HG03066 (cell line): ENCODE data around the gene DNAH6.

Experiments
- ATAC-seq: cut with Tn5 transposase; IDR thresholded peaks from one replicate; pipeline ENCODE4 v1.9.1; 2021; ENCODE audit warnings: low read depth; ENCODE audit not compliant: unreplicated experiment

DNAH6 gene

GRCh38 chr2:84628486-84628885 is 112.2 kb downstream of the DNAH6 start:
- ATAC-seq = no peak

- no peak for ATAC-seq
Observed at GRCh38 chr2:84629550-84629949, 113.3 kb downstream of the DNAH6 start.

DNA sequence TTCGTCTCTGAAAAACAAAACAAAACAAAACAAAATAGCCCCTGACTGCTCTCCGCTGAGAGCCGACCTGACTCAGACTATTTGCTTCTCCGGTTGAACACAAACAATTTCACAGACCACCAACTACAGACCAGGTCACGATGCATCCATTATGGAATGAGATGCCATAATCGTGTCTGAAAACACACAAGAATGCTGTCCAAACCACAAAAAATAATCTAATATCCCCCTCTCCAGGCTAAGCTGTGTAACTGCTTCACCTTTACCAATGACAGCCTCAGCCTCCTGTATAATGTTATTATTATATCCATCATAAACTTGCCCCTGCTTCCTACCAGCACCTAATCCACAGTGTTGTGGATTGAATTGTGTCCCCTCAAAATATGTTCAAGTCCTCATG is 114.7 kb downstream of the DNAH6 start:
- ATAC-seq = no peak

GRCh38 chr2:84631985-84632384 is 115.7 kb downstream of the DNAH6 start:
- no peak for ATAC-seq

DNA sequence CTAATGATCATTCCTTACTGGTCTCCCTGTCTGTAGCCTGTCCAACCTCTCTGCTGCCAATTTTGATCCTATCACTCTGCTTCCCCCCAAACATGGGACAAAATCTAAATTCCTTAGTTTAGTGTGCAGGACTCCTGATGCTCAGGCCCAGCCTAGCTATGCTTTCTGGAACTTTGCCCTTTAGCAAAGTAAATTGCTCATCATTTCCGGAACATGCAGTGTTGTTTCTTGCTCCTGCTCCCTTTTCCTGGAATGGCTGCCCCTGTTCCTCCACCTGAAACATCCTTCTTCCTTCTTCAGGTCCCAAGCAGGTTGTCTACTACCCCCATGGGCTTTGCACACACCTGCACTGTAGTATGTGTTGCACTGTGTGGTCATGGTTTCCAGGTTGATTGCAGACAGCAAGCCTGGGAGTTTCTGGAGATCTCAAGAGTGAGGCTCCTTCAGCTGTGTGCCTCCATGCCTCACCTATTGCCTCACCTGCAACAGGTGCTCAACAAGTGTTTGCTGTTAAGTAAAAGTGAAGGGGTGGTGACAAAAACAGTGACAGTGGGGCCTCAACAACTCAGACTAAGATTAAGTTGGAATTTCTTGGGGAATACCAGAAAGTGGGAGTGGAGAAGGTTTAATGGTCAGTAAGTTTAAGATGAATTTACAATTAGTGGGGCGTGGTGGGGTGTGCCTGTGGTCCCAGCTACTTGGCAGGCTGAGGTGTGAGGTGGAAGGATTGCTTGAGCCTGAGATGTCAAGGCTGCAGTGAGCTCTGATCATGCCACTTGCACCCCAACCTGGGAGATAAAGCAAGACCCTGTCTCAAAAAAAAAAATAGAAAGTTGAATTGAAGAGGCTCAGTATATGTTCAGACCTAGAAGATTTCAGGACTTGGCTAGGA is 120.0 kb downstream of the DNAH6 start:
- ATAC-seq = no peak

DNA sequence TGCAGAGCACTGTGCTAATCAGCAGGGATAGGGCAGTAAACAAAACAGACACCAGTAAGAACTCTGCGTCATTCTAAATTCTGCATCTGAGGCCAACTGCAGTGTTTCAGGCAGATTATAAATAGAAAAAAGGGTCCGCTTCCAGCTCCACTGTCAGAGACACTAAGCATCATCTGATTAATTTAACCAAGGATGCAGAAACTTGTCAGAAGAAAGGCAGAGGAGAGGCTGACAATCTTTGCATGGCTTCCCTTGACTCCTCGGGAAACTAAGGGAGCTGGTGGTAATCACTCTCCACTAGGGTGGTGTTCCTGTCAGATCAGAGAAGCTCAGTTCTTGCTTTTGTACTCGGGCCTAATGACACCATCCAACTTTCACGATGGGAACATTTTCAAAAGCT is 123.5 kb downstream of the DNAH6 start:
- no peak for ATAC-seq

GRCh38 chr2:84640411-84640810 is 124.1 kb downstream of the DNAH6 start:
- ATAC-seq = no peak

- ATAC-seq = no peak
Observed at GRCh38 chr2:84641021-84641420, 124.7 kb downstream of the DNAH6 start.

DNA sequence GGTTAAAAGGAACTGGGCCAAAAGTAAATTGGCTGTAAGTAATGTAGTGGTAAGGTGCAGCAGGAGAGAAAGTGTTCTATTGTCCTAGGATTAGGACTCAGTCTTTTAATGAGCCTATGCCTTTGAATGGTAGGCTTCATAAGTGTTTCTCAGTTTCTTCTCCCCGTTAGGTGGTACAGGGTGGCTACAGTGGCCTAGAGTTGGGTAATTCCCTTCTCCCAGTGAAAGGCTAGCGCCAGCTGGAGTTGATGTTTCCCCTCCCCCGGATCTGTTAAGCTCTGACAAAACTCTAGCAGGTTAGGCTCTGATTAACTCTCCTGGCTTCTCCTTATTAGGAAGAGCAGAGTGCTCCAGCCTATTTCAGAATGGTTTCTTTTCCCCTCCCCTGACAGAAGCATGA is 127.7 kb downstream of the DNAH6 start:
- no peak for ATAC-seq

GRCh38 chr2:84646514-84646913 is 130.2 kb downstream of the DNAH6 start:
- no peak for ATAC-seq

DNA sequence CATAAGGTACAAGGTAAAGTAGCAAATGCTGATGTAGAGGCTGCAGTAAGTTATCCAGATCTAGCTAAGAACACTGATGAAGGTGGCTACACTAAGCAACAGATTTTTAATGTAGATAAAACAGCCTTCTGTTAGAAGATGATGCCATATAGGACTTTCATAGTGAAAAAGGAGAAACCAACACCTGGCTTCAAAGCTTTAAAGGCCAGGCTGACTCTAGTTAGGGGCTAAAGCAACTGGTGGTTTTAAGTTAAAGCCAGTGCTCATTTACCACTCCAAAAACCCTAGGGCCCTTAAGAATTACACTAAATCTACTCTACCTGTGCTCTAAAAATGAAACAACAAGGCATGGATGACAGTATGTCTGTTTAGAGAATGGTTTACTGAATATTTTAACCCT is 131.0 kb downstream of the DNAH6 start:
- ATAC-seq = no peak

- no peak for ATAC-seq
Observed at GRCh38 chr2:84649058-84649457, 132.8 kb downstream of the DNAH6 start.

DNA sequence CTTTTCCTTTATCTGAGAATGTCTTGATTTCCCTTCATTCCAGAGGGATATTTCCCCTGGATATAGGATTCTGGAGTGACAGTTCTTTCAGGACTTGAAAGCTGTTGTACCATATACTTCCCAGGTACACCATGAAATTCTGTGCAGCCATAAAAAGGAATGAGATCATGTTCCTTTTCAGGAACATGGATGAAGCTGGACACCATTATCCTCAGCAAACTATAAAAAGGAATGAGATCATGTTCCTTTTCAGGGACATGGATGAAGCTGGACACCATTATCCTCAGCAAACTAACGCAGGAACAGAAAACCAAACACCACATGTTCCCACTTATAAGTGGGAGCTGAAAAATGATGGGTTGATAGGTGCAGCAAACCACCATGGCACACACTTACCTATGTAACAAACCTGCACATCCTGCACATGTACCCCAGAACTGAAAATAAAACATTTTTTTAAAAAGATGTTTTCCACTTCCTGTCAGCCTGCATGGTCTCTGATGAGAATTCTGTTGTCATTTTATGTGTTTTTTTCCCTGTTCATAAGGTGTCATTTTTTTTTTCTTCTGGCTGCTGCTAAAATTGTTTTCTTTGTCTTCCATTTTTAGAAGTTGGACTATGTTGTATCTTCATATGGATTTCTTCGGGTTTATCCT is 133.3 kb downstream of the DNAH6 start:
- ATAC-seq = no peak

- ATAC-seq = no peak
Observed at GRCh38 chr2:84652431-84652830, 136.1 kb downstream of the DNAH6 start.

GRCh38 chr2:84653302-84653701 is 137.0 kb downstream of the DNAH6 start:
- ATAC-seq = no peak

GRCh38 chr2:84654414-84654813 is 138.1 kb downstream of the DNAH6 start:
- ATAC-seq = no peak

GRCh38 chr2:84669122-84669521 is 152.8 kb downstream of the DNAH6 start:
- no peak for ATAC-seq

GRCh38 chr2:84674099-84674498 is 157.8 kb downstream of the DNAH6 start:
- no peak for ATAC-seq

GRCh38 chr2:84674586-84674985 is 158.3 kb downstream of the DNAH6 start:
- no peak for ATAC-seq

GRCh38 chr2:84676295-84676694 is 160.0 kb downstream of the DNAH6 start:
- ATAC-seq = no peak

DNA sequence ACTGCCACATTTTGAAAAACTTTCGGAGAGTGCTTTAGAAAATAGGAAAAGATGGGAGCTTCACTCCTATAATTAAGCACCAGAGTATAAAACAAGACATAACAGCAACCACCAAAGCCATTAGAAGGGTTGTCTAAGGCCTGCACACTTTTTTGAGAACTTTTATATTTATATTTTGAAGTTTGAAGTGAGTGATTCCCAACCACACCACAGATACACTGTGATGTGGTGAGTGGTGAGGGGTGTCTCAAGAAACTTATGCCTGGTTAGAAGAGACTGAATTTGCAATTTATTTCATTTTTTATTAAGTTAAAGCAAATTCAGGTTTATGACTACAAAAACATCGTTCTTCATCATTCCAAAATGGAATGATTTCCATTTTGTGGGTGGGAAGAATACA is 161.9 kb downstream of the DNAH6 start:
- ATAC-seq = no peak
